Measurements from ENCODE around the gene RNU2-1. TPM values are rescaled to one million over a fixed set of nuclear protein-coding genes. Genes with fewer than 3 reads are reported as not detected.

The RNU2-1 gene
- polyA plus RNA-seq, 1 donor (not counting 4 experiments of a cell fraction or from before 2014, with no cell fraction given), result not detected

DNA sequence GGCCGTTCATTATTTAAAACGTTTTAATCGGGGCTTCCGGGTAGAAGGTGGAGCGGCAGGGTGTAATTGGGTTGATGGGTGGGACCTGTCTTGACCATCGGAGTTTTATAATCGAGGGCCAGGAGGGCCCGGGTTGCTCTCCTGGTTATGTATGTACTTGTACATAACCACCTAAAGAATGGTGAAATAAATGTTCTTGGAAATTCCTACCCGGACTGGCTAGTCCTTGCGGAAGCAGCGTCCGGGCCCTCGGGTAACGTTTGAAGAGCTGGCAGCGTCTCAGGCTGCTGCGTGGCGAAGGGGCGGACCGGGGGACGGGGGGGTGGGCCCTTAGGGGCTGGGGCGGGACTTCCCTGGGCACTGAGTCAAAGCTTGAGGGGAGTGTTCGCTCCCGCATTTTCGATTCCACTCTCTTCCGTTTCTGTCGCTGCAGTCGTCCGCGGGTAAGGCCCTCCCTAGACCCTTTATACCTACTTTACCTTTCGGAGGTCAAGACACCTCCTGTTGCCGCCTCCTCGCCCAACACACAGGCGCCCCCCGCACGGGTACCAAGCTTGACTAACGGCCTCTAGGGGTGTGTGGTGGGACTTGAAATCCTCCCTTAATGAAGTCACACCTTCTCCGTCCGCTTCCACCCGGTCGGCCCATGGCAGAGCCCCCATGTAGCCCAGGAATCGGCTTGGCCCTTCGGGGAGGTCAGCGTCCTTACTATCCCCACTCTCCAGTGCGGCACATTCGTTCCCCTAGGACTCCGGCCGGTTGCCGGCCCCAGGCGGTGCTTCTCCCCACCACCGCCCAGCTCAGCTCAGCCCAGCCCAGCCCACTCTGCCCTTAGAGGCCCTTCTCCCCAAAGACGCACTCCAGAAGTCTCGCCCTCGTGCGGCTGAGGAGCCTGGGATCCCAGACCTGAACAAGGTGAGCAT lies 22.0 kb downstream of the RNU2-1 start, which contains the start of gene TMEM106A:
Gene TMEM106A, plus strand, starts transcription at position 396 of the 923 bp plus-strand sequence. CDS start 1,167 bp downstream, outside the sequence.
- FAIRE-seq (no peak), DNase-seq (ENCODE audit: low read depth, low spot score) (peak; percentile 61)
- H2AFZ ChIP-seq (ENCODE audit: control insufficient read depth, low read length), result peak within 1 kb of the TSS; percentile 87
- dilution Hi-C loops (cut with MboI; ENCODE audit: extremely low pct_ligation_motif_present, low sequenced_read_pairs), result no loop called here
- peaks cover 11 to 23% of the 10 kb centered on the region in 2 experiments for H3K36me3 ChIP-seq (ENCODE audit: control insufficient read depth in 2 of 2, extremely low read depth in 1 of 2, insufficient read depth in 2 of 2, low read length in 2 of 2)
- H3K4me2 ChIP-seq (ENCODE audit: control insufficient read depth, extremely low read depth, insufficient read depth, low read depth, low read length), result peak within 1 kb of the TSS; percentile 89
- TF ChIP-seq, protein P1, sequence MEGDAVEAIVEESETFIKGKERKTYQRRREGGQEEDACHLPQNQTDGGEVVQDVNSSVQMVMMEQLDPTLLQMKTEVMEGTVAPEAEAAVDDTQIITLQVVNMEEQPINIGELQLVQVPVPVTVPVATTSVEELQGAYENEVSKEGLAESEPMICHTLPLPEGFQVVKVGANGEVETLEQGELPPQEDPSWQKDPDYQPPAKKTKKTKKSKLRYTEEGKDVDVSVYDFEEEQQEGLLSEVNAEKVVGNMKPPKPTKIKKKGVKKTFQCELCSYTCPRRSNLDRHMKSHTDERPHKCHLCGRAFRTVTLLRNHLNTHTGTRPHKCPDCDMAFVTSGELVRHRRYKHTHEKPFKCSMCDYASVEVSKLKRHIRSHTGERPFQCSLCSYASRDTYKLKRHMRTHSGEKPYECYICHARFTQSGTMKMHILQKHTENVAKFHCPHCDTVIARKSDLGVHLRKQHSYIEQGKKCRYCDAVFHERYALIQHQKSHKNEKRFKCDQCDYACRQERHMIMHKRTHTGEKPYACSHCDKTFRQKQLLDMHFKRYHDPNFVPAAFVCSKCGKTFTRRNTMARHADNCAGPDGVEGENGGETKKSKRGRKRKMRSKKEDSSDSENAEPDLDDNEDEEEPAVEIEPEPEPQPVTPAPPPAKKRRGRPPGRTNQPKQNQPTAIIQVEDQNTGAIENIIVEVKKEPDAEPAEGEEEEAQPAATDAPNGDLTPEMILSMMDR (optimal IDR thresholded peaks at IDR 0.05 in 1 of 3, IDR thresholded peaks at IDR 0.05 in 1 of 3, conservative IDR thresholded peaks at IDR 0.05 in 1 of 3; ENCODE audit: extremely low read depth in 1 of 3, insufficient read depth in 2 of 3, low read length in 3 of 3), result peak in 2 of 3 experiments; percentile 14 to 23
- TF ChIP-seq EZH2 (IDR thresholded peaks at IDR 0.05; ENCODE audit: low read length), result no peak
- H3K79me2 ChIP-seq (ENCODE audit: control insufficient read depth, insufficient read depth, low read length), result no peaks in the 10 kb centered on the region
- H3K27me3 ChIP-seq (ENCODE audit: control insufficient read depth, extremely low read depth, insufficient read depth, low read length), result no peaks in the 10 kb centered on the region
- peak within 1 kb of the TSS; percentile 72 for H3K9ac ChIP-seq (ENCODE audit: control insufficient read depth, extremely low read depth, insufficient read depth, low read length)
- H3K9me1 ChIP-seq (ENCODE audit: control insufficient read depth, extremely low read depth, insufficient read depth, low read length), result no peaks in the 10 kb centered on the region
- peak within 1 kb of the TSS; percentile 42 to 74 (median 73) for H3K4me3 ChIP-seq (ENCODE audit: control insufficient read depth in 2 of 3, extremely low read depth in 1 of 3, insufficient read depth in 2 of 3, low read depth in 1 of 3, low read length in 3 of 3)
- H3K9me3 ChIP-seq (ENCODE audit: control insufficient read depth, low read depth, low read length), result no peaks in the 10 kb centered on the region
- peak within 1 kb of the TSS; percentile 72 for H3K27ac ChIP-seq (ENCODE audit: control insufficient read depth, insufficient read depth, low read length)
- H4K20me1 ChIP-seq (ENCODE audit: control insufficient read depth, extremely low read depth, insufficient read depth, low read length), result no peaks in the 10 kb centered on the region
- H3K4me1 ChIP-seq (ENCODE audit: control insufficient read depth, extremely low read depth, insufficient read depth, low read length), result peaks cover 23% of the 10 kb centered on the region

DNA sequence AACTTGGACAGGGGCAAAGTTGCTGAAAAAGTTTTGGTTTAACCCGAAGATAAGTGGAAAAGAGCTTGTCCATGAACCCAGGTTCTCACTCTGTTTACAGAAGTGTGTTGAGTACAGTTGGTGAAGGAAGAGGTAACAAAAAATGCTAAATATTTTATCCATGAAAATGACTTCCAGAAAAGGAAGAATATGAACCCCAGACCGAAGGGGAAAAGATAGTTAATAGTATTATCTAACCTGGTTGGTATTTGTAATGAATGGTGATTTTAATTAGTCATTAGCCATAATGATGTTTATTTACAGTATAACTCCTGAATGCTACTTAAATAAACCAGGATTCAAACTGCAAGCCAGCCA lies 22.7 kb downstream of the RNU2-1 start:
- peak overlapping the region; percentile 76 for H2AFZ ChIP-seq (ENCODE audit: control insufficient read depth, low read length)
- dilution Hi-C loops (cut with MboI; ENCODE audit: extremely low pct_ligation_motif_present, low sequenced_read_pairs), result no loop called here
- H3K27me3 ChIP-seq (ENCODE audit: control insufficient read depth, extremely low read depth, insufficient read depth, low read length), result no peaks in the 10 kb centered on the region
- FAIRE-seq (no peak), DNase-seq (ENCODE audit: low read depth, low spot score) (no peak)
- H4K20me1 ChIP-seq (ENCODE audit: control insufficient read depth, extremely low read depth, insufficient read depth, low read length), result no peaks in the 10 kb centered on the region
- peak overlapping the region; percentile 42 to 73 (median 59) for H3K4me3 ChIP-seq (ENCODE audit: control insufficient read depth in 2 of 3, extremely low read depth in 1 of 3, insufficient read depth in 2 of 3, low read depth in 1 of 3, low read length in 3 of 3)
- peak overlapping the region; percentile 72 for H3K9ac ChIP-seq (ENCODE audit: control insufficient read depth, extremely low read depth, insufficient read depth, low read length)
- no peaks in the 10 kb centered on the region for H3K9me1 ChIP-seq (ENCODE audit: control insufficient read depth, extremely low read depth, insufficient read depth, low read length)
- H3K27ac ChIP-seq (ENCODE audit: control insufficient read depth, insufficient read depth, low read length), result peak overlapping the region; percentile 72
- peak overlapping the region; percentile 89 for H3K4me2 ChIP-seq (ENCODE audit: control insufficient read depth, extremely low read depth, insufficient read depth, low read depth, low read length)
- H3K9me3 ChIP-seq (ENCODE audit: control insufficient read depth, low read depth, low read length), result no peaks in the 10 kb centered on the region
- no peak for TF ChIP-seq EZH2 (IDR thresholded peaks at IDR 0.05; ENCODE audit: low read length)
- TF ChIP-seq, protein P1 (optimal IDR thresholded peaks at IDR 0.05 in 1 of 3, IDR thresholded peaks at IDR 0.05 in 1 of 3, conservative IDR thresholded peaks at IDR 0.05 in 1 of 3; ENCODE audit: extremely low read depth in 1 of 3, insufficient read depth in 2 of 3, low read length in 3 of 3), result no peak
- peaks cover 11 to 18% of the 10 kb centered on the region in 2 experiments for H3K36me3 ChIP-seq (ENCODE audit: control insufficient read depth in 2 of 2, extremely low read depth in 1 of 2, insufficient read depth in 2 of 2, low read length in 2 of 2)
- peaks cover 23% of the 10 kb centered on the region for H3K4me1 ChIP-seq (ENCODE audit: control insufficient read depth, extremely low read depth, insufficient read depth, low read length)
- no peaks in the 10 kb centered on the region for H3K79me2 ChIP-seq (ENCODE audit: control insufficient read depth, insufficient read depth, low read length)
